Measurements from ENCODE around the gene SLC26A6.

Gene SLC26A6

GRCh38 chr3:48664313-48664644, 29.0 kb upstream of the SLC26A6 start:
- Mint-ChIP-seq H3K9me3 (peaks cover 2% of the 10 kb centered on the region), H3K27ac (no peak overlapping the region), H3K27me3 (peaks cover 42% of the 10 kb centered on the region), H3K4me3 (peak overlapping the region; percentile 82), H3K4me1 (ENCODE audit: low read depth) (peaks cover 24% of the 10 kb centered on the region), H3K36me3 (ENCODE audit: low read depth) (peaks cover 8% of the 10 kb centered on the region)
- no peak for DNase-seq

GRCh38 chr3:48663489-48664312, 28.4 kb upstream of the SLC26A6 start:
- Mint-ChIP-seq H3K36me3 (ENCODE audit: low read depth) (peaks cover 8% of the 10 kb centered on the region), H3K4me3 (peak overlapping the region; percentile 82), H3K27ac (peak overlapping the region; percentile 91), H3K9me3 (peaks cover 2% of the 10 kb centered on the region), H3K4me1 (ENCODE audit: low read depth) (peaks cover 24% of the 10 kb centered on the region), H3K27me3 (peaks cover 47% of the 10 kb centered on the region)
- DNase-seq, result peak; percentile 90

- H3K27me3 Mint-ChIP-seq, result peaks cover 48% of the 10 kb centered on the region
- peaks cover 2% of the 10 kb centered on the region for H3K9me3 Mint-ChIP-seq
- peak within 1 kb of the TSS; percentile 82 for H3K4me3 Mint-ChIP-seq
- peak within 1 kb of the TSS; percentile 91 for H3K27ac Mint-ChIP-seq
- peak; percentile 59 for DNase-seq
- H3K4me1 Mint-ChIP-seq (ENCODE audit: low read depth), result peaks cover 24% of the 10 kb centered on the region
- H3K36me3 Mint-ChIP-seq (ENCODE audit: low read depth), result peaks cover 5% of the 10 kb centered on the region
Observed at GRCh38 chr3:48662753-48663488, 27.7 kb upstream of the SLC26A6 start, which contains the start of gene CELSR3. CELSR3 (minus strand) TSS chr3:48662886; CDS start chr3:48662634, 252 bp downstream.

GRCh38 chr3:48662145-48662752, 27.0 kb upstream of the SLC26A6 start:
- DNase-seq, result no peak
- Mint-ChIP-seq H3K27ac (no peak overlapping the region), H3K27me3 (peaks cover 48% of the 10 kb centered on the region), H3K4me1 (ENCODE audit: low read depth) (peaks cover 28% of the 10 kb centered on the region), H3K9me3 (peaks cover 2% of the 10 kb centered on the region), H3K36me3 (ENCODE audit: low read depth) (peaks cover 5% of the 10 kb centered on the region), H3K4me3 (peak overlapping the region; percentile 60)

- Mint-ChIP-seq H3K27ac (no peak overlapping the region), H3K4me1 (ENCODE audit: low read depth) (peaks cover 34% of the 10 kb centered on the region), H3K4me3 (peak overlapping the region; percentile 60), H3K27me3 (peaks cover 48% of the 10 kb centered on the region), H3K36me3 (ENCODE audit: low read depth) (peaks cover 5% of the 10 kb centered on the region), H3K9me3 (peaks cover 2% of the 10 kb centered on the region)
- DNase-seq, result peak; percentile 88
Observed at GRCh38 chr3:48661501-48662144, 26.4 kb upstream of the SLC26A6 start.

GRCh38 chr3:48660800-48661400, 25.6 kb upstream of the SLC26A6 start:
- DNase-seq, result no peak
- Mint-ChIP-seq H3K36me3 (ENCODE audit: low read depth) (peaks cover 2% of the 10 kb centered on the region), H3K9me3 (peaks cover 2% of the 10 kb centered on the region), H3K4me1 (ENCODE audit: low read depth) (peaks cover 37% of the 10 kb centered on the region), H3K27ac (no peak overlapping the region), H3K27me3 (peaks cover 48% of the 10 kb centered on the region), H3K4me3 (no peak overlapping the region)

GRCh38 chr3:48656841-48657281, 21.6 kb upstream of the SLC26A6 start:
- Mint-ChIP-seq H3K4me1 (ENCODE audit: low read depth) (peaks cover 30% of the 10 kb centered on the region), H3K9me3 (no peaks in the 10 kb centered on the region), H3K4me3 (peak overlapping the region; percentile 78), H3K36me3 (ENCODE audit: low read depth) (peaks cover 19% of the 10 kb centered on the region), H3K27ac (peak overlapping the region; percentile 83), H3K27me3 (peaks cover 29% of the 10 kb centered on the region)
- no peak for DNase-seq

- Mint-ChIP-seq H3K4me3 (peak overlapping the region; percentile 78), H3K9me3 (no peaks in the 10 kb centered on the region), H3K4me1 (ENCODE audit: low read depth) (peaks cover 23% of the 10 kb centered on the region), H3K27ac (peak overlapping the region; percentile 90), H3K27me3 (peaks cover 23% of the 10 kb centered on the region), H3K36me3 (ENCODE audit: low read depth) (peaks cover 19% of the 10 kb centered on the region)
- peak; percentile 92 for DNase-seq
Observed at GRCh38 chr3:48656061-48656840, 21.0 kb upstream of the SLC26A6 start.

- H3K36me3 Mint-ChIP-seq (ENCODE audit: low read depth), result peaks cover 24% of the 10 kb centered on the region
- peak overlapping the region; percentile 78 for H3K4me3 Mint-ChIP-seq
- no peak for DNase-seq
- peaks cover 18% of the 10 kb centered on the region for H3K27me3 Mint-ChIP-seq
- H3K9me3 Mint-ChIP-seq, result no peaks in the 10 kb centered on the region
- H3K4me1 Mint-ChIP-seq (ENCODE audit: low read depth), result peaks cover 21% of the 10 kb centered on the region
- H3K27ac Mint-ChIP-seq, result peak overlapping the region; percentile 90
Observed at GRCh38 chr3:48655606-48656005, 20.3 kb upstream of the SLC26A6 start.

GRCh38 chr3:48655063-48655462, 19.8 kb upstream of the SLC26A6 start:
- Mint-ChIP-seq H3K36me3 (ENCODE audit: low read depth) (peaks cover 24% of the 10 kb centered on the region), H3K9me3 (no peaks in the 10 kb centered on the region), H3K27me3 (peaks cover 12% of the 10 kb centered on the region), H3K4me1 (ENCODE audit: low read depth) (peaks cover 21% of the 10 kb centered on the region), H3K4me3 (peak overlapping the region; percentile 78), H3K27ac (peak overlapping the region; percentile 90)
- DNase-seq, result no peak

GRCh38 chr3:48652923-48653715, 17.9 kb upstream of the SLC26A6 start:
- Mint-ChIP-seq H3K4me3 (no peak overlapping the region), H3K9me3 (no peaks in the 10 kb centered on the region), H3K27me3 (no peaks in the 10 kb centered on the region), H3K27ac (no peak overlapping the region), H3K4me1 (ENCODE audit: low read depth) (peaks cover 21% of the 10 kb centered on the region), H3K36me3 (ENCODE audit: low read depth) (peaks cover 24% of the 10 kb centered on the region)
- DNase-seq, result no peak

GRCh38 chr3:48651771-48652170, 16.5 kb upstream of the SLC26A6 start:
- Mint-ChIP-seq H3K4me3 (no peak overlapping the region), H3K9me3 (no peaks in the 10 kb centered on the region), H3K27ac (no peak overlapping the region), H3K36me3 (ENCODE audit: low read depth) (peaks cover 24% of the 10 kb centered on the region), H3K4me1 (ENCODE audit: low read depth) (peaks cover 12% of the 10 kb centered on the region), H3K27me3 (no peaks in the 10 kb centered on the region)
- no peak for DNase-seq

GRCh38 chr3:48650723-48651122, 15.5 kb upstream of the SLC26A6 start:
- Mint-ChIP-seq H3K36me3 (ENCODE audit: low read depth) (peaks cover 27% of the 10 kb centered on the region), H3K27me3 (no peaks in the 10 kb centered on the region), H3K4me1 (ENCODE audit: low read depth) (peaks cover 7% of the 10 kb centered on the region), H3K27ac (no peak overlapping the region), H3K9me3 (no peaks in the 10 kb centered on the region), H3K4me3 (no peak overlapping the region)
- no peak for DNase-seq

All from activated T-cell treated with anti-CD3 and anti-CD28 coated beads, Interleukin-2, amount 50 U/mL, for 24 hours (primary cell).